Hematopoietic multipotent progenitor cell treated with erythropoietin and hydrocortisone succinate and interleukin-3 and kit ligand, for 17 days (in vitro differentiated cells): Measurements from ENCODE around the gene POLG2.
"Not testable (repeated sequence)": the region's sequence is repeated elsewhere in the genome, so short reads cannot be mapped to it uniquely, and the experiment has no call there.

ENCODE experiments used
- DNase-seq: peaks from one replicate; pipeline ENCODE4 v3.0.0-alpha.2; 2015; ENCODE audit warnings: low spot score

The POLG2 gene

DNA sequence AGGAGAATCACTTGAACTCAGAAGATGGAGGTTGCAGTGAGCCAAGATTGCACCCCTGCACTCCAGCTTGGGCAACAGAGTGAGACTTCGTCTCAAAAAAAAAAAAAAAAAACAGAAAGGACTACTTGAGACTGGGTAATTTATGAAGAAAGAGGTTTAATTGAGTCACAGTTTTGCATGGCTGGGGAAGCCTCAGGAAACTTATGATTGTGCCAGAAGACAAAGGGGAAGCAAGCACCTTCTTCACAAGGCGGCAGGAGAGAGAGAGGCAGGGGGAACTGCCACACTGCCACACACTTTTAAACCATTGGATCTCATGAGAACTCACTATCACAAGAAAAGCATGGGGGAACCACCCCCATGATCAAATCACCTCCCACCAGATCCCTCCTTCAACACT is 56.9 kb downstream of the POLG2 start:
- no peak for DNase-seq

DNA sequence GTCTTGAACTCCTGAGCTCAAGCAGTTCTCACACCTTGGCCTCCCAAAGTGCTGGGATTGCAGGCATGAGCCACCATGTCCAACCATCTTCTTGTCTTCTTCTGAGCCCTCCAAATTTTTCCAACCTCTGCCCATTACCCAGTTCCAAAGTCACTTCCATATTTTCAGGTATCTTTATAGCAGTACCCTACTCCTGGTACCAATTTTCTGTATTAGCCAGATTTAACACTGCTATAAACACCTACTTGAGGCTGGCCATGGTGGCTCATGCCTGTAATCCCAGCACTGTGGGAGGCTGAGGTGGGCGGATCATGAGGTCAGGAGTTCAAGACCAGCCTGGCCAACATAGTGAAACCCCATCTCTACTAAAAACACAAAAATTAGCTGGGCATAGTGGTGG is 57.3 kb downstream of the POLG2 start:
- not testable (repeated sequence) for DNase-seq

DNA sequence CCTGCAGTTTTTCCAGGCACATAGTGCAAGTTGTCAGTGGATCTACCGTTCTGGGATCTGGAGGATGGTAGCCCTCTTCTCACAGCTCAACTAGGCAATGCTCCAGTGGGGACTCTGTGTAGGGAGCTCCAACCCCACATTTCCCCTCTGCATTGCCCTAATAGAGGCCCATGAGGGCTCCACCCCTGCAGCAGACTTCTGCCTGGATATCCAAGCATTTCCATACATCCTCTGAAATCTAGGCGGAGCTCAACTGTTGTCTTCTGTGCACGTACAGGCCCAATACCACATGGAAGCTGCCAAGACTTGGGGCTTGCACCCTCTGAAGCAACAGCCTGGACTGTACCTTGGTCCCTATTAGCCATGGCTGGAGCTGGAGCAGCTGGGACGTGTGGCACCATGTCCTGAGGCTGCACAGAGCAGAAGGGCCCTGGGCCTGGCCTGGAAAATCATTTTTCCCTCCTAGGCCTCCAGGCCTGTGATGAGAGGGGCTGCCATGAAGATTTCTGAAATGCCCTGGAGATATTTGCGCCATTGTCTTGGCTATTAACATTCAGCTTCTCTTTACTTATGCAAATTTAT is 58.8 kb downstream of the POLG2 start:
- no peak for DNase-seq

GRCh38 chr17:64431534-64431933 is 65.3 kb downstream of the POLG2 start:
- no peak for DNase-seq

GRCh38 chr17:64430036-64430435 is 66.8 kb downstream of the POLG2 start:
- not testable (repeated sequence) for DNase-seq

DNA sequence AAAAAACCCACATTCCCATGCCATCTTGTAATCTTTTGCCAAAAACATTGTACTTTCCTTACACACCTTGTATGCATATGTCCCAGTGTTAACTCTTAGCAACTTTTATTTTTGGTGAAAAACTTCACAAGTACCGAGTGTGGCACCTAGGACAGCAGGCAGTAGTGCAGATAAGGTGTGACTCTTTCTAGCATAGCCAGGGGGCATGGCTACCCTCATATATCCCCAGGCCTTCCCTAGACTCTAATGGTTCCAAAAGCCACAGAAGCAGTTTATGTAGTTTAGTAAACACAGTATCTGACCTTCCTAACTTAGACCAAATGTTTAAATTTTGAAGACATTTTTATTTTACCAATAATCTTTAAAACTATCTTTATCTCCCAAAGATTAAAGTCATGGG is 68.4 kb downstream of the POLG2 start:
- DNase-seq: no peak
